H9 (cell line): ENCODE measurements around the gene OR10H1. TPM values are rescaled to one million over a fixed set of nuclear protein-coding genes. Genes with fewer than 3 reads are reported as not detected.

Experiments used
- DNase-seq: peaks from one replicate; pipeline ENCODE4 v3.0.0-alpha.2; 2017
- H2AFZ ChIP-seq: one replicate; pipeline ENCODE4 v1.6.1; 2013; ENCODE audit warnings: mild to moderate bottlenecking, low read length, control low read depth, moderate library complexity
- H2AK5ac ChIP-seq: 2 replicates; pipeline ENCODE4 v1.6.1; 2013; ENCODE audit warnings: low read length, control low read depth, mixed read lengths; ENCODE audit not compliant: insufficient read length
- H2BK120ac ChIP-seq: one replicate; pipeline ENCODE4 v1.6.1; 2013; ENCODE audit warnings: low read depth, mild to moderate bottlenecking, low read length, control low read depth, inconsistent platforms; ENCODE audit not compliant: poor library complexity, severe bottlenecking
- H2BK12ac ChIP-seq: 2 replicates; pipeline ENCODE4 v1.6.1; 2013; ENCODE audit warnings: low read length, control low read depth, mixed read lengths, low read depth; ENCODE audit not compliant: insufficient read length
- H2BK15ac ChIP-seq: 2 replicates; pipeline ENCODE4 v1.6.1; 2013; ENCODE audit warnings: low read depth, low read length, control low read depth
- H2BK20ac ChIP-seq: one replicate; pipeline ENCODE4 v1.6.1; 2013; ENCODE audit warnings: low read depth, mild to moderate bottlenecking, low read length, control low read depth, inconsistent platforms; ENCODE audit not compliant: poor library complexity, severe bottlenecking
- H2BK5ac ChIP-seq: 2 replicates; pipeline ENCODE4 v1.6.1; 2013; ENCODE audit warnings: low read length, control low read depth, mixed read lengths; ENCODE audit not compliant: insufficient read length
- H3K14ac ChIP-seq: 2 replicates; pipeline ENCODE4 v1.6.1; 2013; ENCODE audit warnings: low read length, control low read depth; ENCODE audit not compliant: insufficient read depth
- H3K18ac ChIP-seq: 2 replicates; pipeline ENCODE4 v1.6.1; 2013; ENCODE audit warnings: low read depth, mild to moderate bottlenecking, mixed read lengths, low read length, control low read depth; ENCODE audit not compliant: insufficient read length
- H3K23ac ChIP-seq: 2 replicates; pipeline ENCODE4 v1.6.1; 2013; ENCODE audit warnings: low read length, control low read depth, mixed read lengths, low read depth; ENCODE audit not compliant: insufficient read length
- H3K23me2 ChIP-seq: 2 replicates; pipeline ENCODE4 v1.6.1; 2013; ENCODE audit warnings: low read depth, mild to moderate bottlenecking, mixed read lengths, low read length, control low read depth; ENCODE audit not compliant: insufficient read length, poor library complexity, severe bottlenecking
- H3K27ac ChIP-seq: 2 replicates; pipeline ENCODE4 v1.5.1; 2013; ENCODE audit warnings: low read length, control low read depth, mixed read lengths, low read depth; ENCODE audit not compliant: insufficient read length
- H3K27me3 ChIP-seq: 2 replicates; pipeline ENCODE4 v1.6.1; 2013; ENCODE audit warnings: low read length, control low read depth, inconsistent platforms; ENCODE audit not compliant: insufficient read depth
- H3K4ac ChIP-seq: 2 replicates; pipeline ENCODE4 v1.6.1; 2013; ENCODE audit warnings: low read depth, mild to moderate bottlenecking, control low read depth, inconsistent platforms, low read length, moderate library complexity
- H3K4me1 ChIP-seq: 2 replicates; pipeline ENCODE4 v1.6.1; 2013; ENCODE audit warnings: low read length, control low read depth, inconsistent platforms; ENCODE audit not compliant: insufficient read depth
- H3K4me2 ChIP-seq: 2 replicates; pipeline ENCODE4 v1.6.1; 2013; ENCODE audit warnings: low read length, control low read depth, mixed read lengths; ENCODE audit not compliant: insufficient read length, insufficient read depth
- H3K56ac ChIP-seq: 2 replicates; pipeline ENCODE4 v1.6.1; 2013; ENCODE audit warnings: low read depth, mild to moderate bottlenecking, mixed read lengths, low read length, control low read depth; ENCODE audit not compliant: insufficient read length
- H3K79me1 ChIP-seq: 2 replicates; pipeline ENCODE4 v1.6.1; 2013; ENCODE audit warnings: low read depth, mild to moderate bottlenecking, moderate library complexity, low read length, control low read depth, inconsistent platforms; ENCODE audit not compliant: insufficient read depth, poor library complexity, severe bottlenecking
- H3K79me2 ChIP-seq: 2 replicates; pipeline ENCODE4 v1.6.1; 2013; ENCODE audit warnings: low read length, control low read depth, inconsistent platforms; ENCODE audit not compliant: insufficient read depth
- H3K9ac ChIP-seq: 2 replicates; pipeline ENCODE4 v1.6.1; 2013; ENCODE audit warnings: low read length, control low read depth, mixed read lengths; ENCODE audit not compliant: insufficient read length; ENCODE audit errors: extremely low read depth
- H3K9me3 ChIP-seq: one replicate; pipeline ENCODE4 v1.6.1; 2013; ENCODE audit warnings: low read depth, low read length, inconsistent platforms; ENCODE audit not compliant: control insufficient read depth
- H3T11ph ChIP-seq: one replicate; pipeline ENCODE4 v1.6.1; 2013; ENCODE audit warnings: mild to moderate bottlenecking, low read length, control low read depth, inconsistent platforms
- H4K20me1 ChIP-seq: one replicate; pipeline ENCODE4 v1.6.1; 2013; ENCODE audit not compliant: control insufficient read depth, insufficient read length, insufficient read depth
- H4K5ac ChIP-seq: 2 replicates; pipeline ENCODE4 v1.6.1; 2013; ENCODE audit warnings: low read depth, mild to moderate bottlenecking, mixed read lengths, low read length, control low read depth; ENCODE audit not compliant: insufficient read length
- H4K8ac ChIP-seq: replicated peaks from 2 replicates; pipeline ENCODE4 v1.6.1; 2013; ENCODE audit warnings: low read length, control low read depth, mixed read lengths, low read depth; ENCODE audit not compliant: insufficient read length
- H4K91ac ChIP-seq: 2 replicates; pipeline ENCODE4 v1.6.1; 2013; ENCODE audit warnings: low read depth, mild to moderate bottlenecking, moderate library complexity, mixed read lengths, low read length, control low read depth; ENCODE audit not compliant: insufficient read length
- H3K27ac Mint-ChIP-seq, 3 experiments: 2 replicates in 2 of 3; 3 replicates in 1 of 3; pipeline ENCODE4 v1.8.0; 2020 to 2021; ENCODE audit warnings: mixed read lengths in 3 of 3, mild to moderate bottlenecking in 1 of 3, moderate library complexity in 1 of 3
- H3K27me3 Mint-ChIP-seq: 2 replicates; pipeline ENCODE4 v1.8.0; 2021; ENCODE audit warnings: low read depth, mild to moderate bottlenecking, moderate library complexity, mixed read lengths
- H3K36me3 Mint-ChIP-seq, 3 experiments: 2 replicates in 2 of 3; 3 replicates in 1 of 3; pipeline ENCODE4 v1.8.0; 2020 to 2021; ENCODE audit warnings: low read depth in 3 of 3, mixed read lengths in 3 of 3; ENCODE audit not compliant: insufficient read depth in 1 of 3
- H3K4me1 Mint-ChIP-seq, 2 experiments: 2 replicates each; pipeline ENCODE4 v1.8.0; 2020; ENCODE audit warnings: mixed read lengths in 2 of 2
- H3K4me3 Mint-ChIP-seq, 2 experiments: 2 replicates in 1 of 2; 3 replicates in 1 of 2; pipeline ENCODE4 v1.8.0; 2020 to 2021; ENCODE audit warnings: mild to moderate bottlenecking in 2 of 2, mixed read lengths in 2 of 2, moderate library complexity in 1 of 2
- H3K9me3 Mint-ChIP-seq, 2 experiments: 2 replicates in 1 of 2; 3 replicates in 1 of 2; pipeline ENCODE4 v1.8.0; 2020; ENCODE audit warnings: mild to moderate bottlenecking in 2 of 2, mixed read lengths in 2 of 2, moderate library complexity in 1 of 2
- CTCF ChIP-seq: fragments of 200-600 bp; sonication (generic); conservative IDR thresholded peaks from 3 replicates; pipeline ENCODE4 v1.8.0; 2021; ENCODE audit warnings: antibody characterized with exemption, mild to moderate bottlenecking
- WGBS: extraction: QIAGEN DNeasy Blood & Tissue Kit; methylation state at CpG from one replicate; pipeline ENCODE4 v1.1.7; 2013; ENCODE audit warnings: missing lambda C conversion rate, low lambda C conversion rate, mixed read lengths; ENCODE audit not compliant: insufficient read length; ENCODE audit errors: extremely low coverage; 5-methylcytosine and 5-hydroxymethylcytosine counted together
- total RNA-seq: library from RNA; stranded (reverse); gene quantifications from 2 replicates; pipeline ENCODE4 v1.2.1, GENCODE V29; 2021

OR10H1 gene
- total RNA-seq, 1 experiment from 2014 or later: not detected

GRCh38 chr19:15841875-15842569 is 26.6 kb upstream of the OR10H1 start:
- H3K4me1 ChIP-seq: no peaks in the 10 kb centered on the region
- H3K79me2 ChIP-seq: no peaks in the 10 kb centered on the region
- H3K27me3 Mint-ChIP-seq: peaks cover 4% of the 10 kb centered on the region
- WGBS: no CpG with 5 or more reads among the region's 11 CpGs
- no peak overlapping the region for H2BK12ac ChIP-seq
- no peak for TF ChIP-seq CTCF
- H3K9ac ChIP-seq: no peak overlapping the region
- no peak overlapping the region for H3T11ph ChIP-seq
- no peak overlapping the region for H2BK20ac ChIP-seq
- H3K27ac Mint-ChIP-seq: no peak overlapping the region
- H3K9me3 Mint-ChIP-seq: peaks cover 86 to 90% of the 10 kb centered on the region in 2 experiments
- H3K23me2 ChIP-seq: no peaks in the 10 kb centered on the region
- no peak overlapping the region for H2AFZ ChIP-seq
- H2BK15ac ChIP-seq: no peak overlapping the region
- H3K56ac ChIP-seq: no peak overlapping the region
- no peak overlapping the region for H4K5ac ChIP-seq
- H3K9me3 ChIP-seq: peaks cover 80% of the 10 kb centered on the region
- no peaks in the 10 kb centered on the region for H3K4me1 Mint-ChIP-seq
- H3K4me3 Mint-ChIP-seq: no peak overlapping the region
- H4K91ac ChIP-seq: no peak overlapping the region
- H3K36me3 Mint-ChIP-seq: peaks cover 11 to 43% (median 21%) of the 10 kb centered on the region in 3 experiments
- no peak overlapping the region for H3K4me2 ChIP-seq
- no peak overlapping the region for H3K14ac ChIP-seq
- no peak for DNase-seq
- no peak overlapping the region for H3K18ac ChIP-seq
- H2AK5ac ChIP-seq: no peak overlapping the region
- H4K8ac ChIP-seq: no peak overlapping the region
- H3K79me1 ChIP-seq: no peaks in the 10 kb centered on the region
- H3K23ac ChIP-seq: no peak overlapping the region
- H2BK5ac ChIP-seq: no peak overlapping the region
- H3K27me3 ChIP-seq: no peaks in the 10 kb centered on the region
- H2BK120ac ChIP-seq: no peak overlapping the region
- H4K20me1 ChIP-seq: no peaks in the 10 kb centered on the region
- no peak overlapping the region for H3K27ac ChIP-seq
- H3K4ac ChIP-seq: no peak overlapping the region
